Measurements from ENCODE around the gene LYVE1. TPM values are rescaled to one million over a fixed set of nuclear protein-coding genes. Genes with fewer than 3 reads are reported as not detected.

LYVE1 gene
- total and polyA plus RNA-seq, 2 of the 13 experiments (the other 11 are each of a cell fraction or from before 2014, with no cell fraction given): 1.2 to 1.4 TPM

DNA sequence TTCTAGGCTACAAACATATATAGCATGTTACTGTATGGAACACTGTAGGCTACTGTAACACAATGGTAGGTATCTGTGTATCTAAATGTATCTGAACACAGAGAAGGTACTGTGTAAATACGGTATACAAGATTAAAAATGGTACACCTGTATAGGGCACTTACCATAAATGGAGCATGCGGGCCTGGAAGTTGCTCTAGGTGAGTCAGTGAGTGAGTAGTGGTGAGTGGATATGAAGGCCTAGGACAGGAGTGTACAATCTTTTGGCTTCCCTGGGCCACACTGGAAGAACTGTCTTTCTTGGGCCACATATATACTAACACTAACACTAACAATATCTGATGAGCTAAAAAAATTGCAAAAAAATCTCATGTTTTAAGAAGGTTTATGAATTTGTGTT, 48.8 kb downstream of the LYVE1 start (continued):
- TF ChIP-seq PLRG1 (conservative IDR thresholded peaks at IDR 0.05): no peak
- TF ChIP-seq, protein P1, sequence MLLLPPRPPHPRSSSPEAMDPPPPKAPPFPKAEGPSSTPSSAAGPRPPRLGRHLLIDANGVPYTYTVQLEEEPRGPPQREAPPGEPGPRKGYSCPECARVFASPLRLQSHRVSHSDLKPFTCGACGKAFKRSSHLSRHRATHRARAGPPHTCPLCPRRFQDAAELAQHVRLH (CRISPR knock-in tag; IDR thresholded peaks at IDR 0.05; ENCODE audit: borderline replicate concordance, low read depth): no peak

DNA sequence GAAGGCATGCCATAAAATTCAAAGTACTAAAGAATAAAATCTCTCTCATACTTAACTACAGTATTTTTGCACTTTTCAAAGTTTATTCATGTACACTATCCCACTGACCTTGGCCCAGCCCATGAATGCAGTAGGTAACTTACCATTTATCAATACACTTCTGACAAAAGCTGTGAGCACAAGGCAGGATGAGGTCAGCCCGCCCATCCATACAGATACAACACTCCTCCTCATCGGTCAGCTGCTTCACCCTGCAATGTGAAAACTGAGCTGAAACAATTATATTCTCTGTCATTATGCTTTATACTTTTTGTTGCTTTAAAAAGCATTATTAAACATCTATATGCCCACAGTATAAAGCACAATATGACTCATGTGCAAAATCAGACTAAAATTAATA, 49.6 kb downstream of the LYVE1 start:
- POLR2A ChIA-PET: no interaction called here
- DNase-seq (ENCODE audit: low spot score) (no peak), FAIRE-seq (no peak), ATAC-seq (no peak)
- H3K36me3 ChIP-seq (replicated peaks in 1 of 2; ENCODE audit: control insufficient read depth in 1 of 2, insufficient read depth in 2 of 2, low read length in 2 of 2): peaks cover 0 to 21% of the 10 kb centered on the region in 2 experiments; a peak in 3 of 5 replicates
- CTCF ChIA-PET (ENCODE audit: low intra/inter-chr PET ratio, low total read pairs): no interaction called here
- TF ChIP-seq DNMT3B (CRISPR knock-in tag; conservative IDR thresholded peaks at IDR 0.05) (no peak), HINFP (CRISPR knock-in tag; IDR thresholded peaks at IDR 0.05; ENCODE audit: low read depth) (no peak), NFE2 (CRISPR knock-in tag; IDR thresholded peaks at IDR 0.05) (no peak), ZNF687 (CRISPR knock-in tag; IDR thresholded peaks at IDR 0.05) (no peak), JUN (CRISPR knock-in tag; IDR thresholded peaks at IDR 0.05) (no peak), NFIC (IDR thresholded peaks at IDR 0.05; ENCODE audit: low read length) (no peak), ZNF720 (CRISPR knock-in tag; IDR thresholded peaks at IDR 0.05) (no peak), DMAP1 (CRISPR knock-in tag; IDR thresholded peaks at IDR 0.05) (no peak)
- TF ChIP-seq, protein P2, sequence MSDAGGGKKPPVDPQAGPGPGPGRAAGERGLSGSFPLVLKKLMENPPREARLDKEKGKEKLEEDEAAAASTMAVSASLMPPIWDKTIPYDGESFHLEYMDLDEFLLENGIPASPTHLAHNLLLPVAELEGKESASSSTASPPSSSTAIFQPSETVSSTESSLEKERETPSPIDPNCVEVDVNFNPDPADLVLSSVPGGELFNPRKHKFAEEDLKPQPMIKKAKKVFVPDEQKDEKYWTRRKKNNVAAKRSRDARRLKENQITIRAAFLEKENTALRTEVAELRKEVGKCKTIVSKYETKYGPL (CRISPR knock-in tag; IDR thresholded peaks at IDR 0.05): no peak
- no peak overlapping the region for H2AFZ ChIP-seq (ENCODE audit: low read length)
- H3K4me1 ChIP-seq (ENCODE audit: insufficient read depth, low read length): no peaks in the 10 kb centered on the region
- H3K9me3 ChIP-seq (ENCODE audit: low read length): no peaks in the 10 kb centered on the region
- no peaks in the 10 kb centered on the region for H3K79me2 ChIP-seq (ENCODE audit: insufficient read depth, low read length)
- no peaks in the 10 kb centered on the region for H4K20me1 ChIP-seq (ENCODE audit: insufficient read depth, low read length)
- in situ Hi-C loops (cut with HindIII; ENCODE audit: extremely low pct_ligation_motif_present, low pct_unique_long_range_greater_than_20kb) (no loop called here), intact Hi-C loops (cut with micrococcal nuclease; ENCODE audit: unreplicated experiment) (no loop called here)
- H3K27me3 ChIP-seq (ENCODE audit: control insufficient read depth in 1 of 2, insufficient read depth in 2 of 2, low read length in 2 of 2): no peaks in the 10 kb centered on the region
- WGBS (ENCODE audit: low lambda C conversion rate): 90% methylated on average over 2 of the region's 2 CpGs
- no peak overlapping the region for H3K27ac ChIP-seq (ENCODE audit: extremely low read length, insufficient read depth, low read length)
- no TSS peak for BruUV-seq (replicated peaks)
- no peak overlapping the region for H3K4me3 ChIP-seq (replicated peaks in 1 of 3; ENCODE audit: insufficient read depth in 1 of 3, low read depth in 2 of 3, low read length in 3 of 3)
- H3K9ac ChIP-seq (ENCODE audit: insufficient read depth, low read depth, low read length): no peak overlapping the region
- no peak overlapping the region for H3K4me2 ChIP-seq (ENCODE audit: low read depth, low read length)

Data from HepG2 (cell line).